Dedifferentiated amniotic fluid mesenchymal stem cell (primary cell): Measurements from ENCODE around the gene CATSPER4.
A peak's percentile ranks its signal among the peaks of the same experiment; 100 is the strongest.

Source experiments
- DNase-seq: peaks from one replicate; pipeline ENCODE4 v3.0.0-alpha.2; 2016; ENCODE audit errors: extremely low spot score

CATSPER4 gene

DNA sequence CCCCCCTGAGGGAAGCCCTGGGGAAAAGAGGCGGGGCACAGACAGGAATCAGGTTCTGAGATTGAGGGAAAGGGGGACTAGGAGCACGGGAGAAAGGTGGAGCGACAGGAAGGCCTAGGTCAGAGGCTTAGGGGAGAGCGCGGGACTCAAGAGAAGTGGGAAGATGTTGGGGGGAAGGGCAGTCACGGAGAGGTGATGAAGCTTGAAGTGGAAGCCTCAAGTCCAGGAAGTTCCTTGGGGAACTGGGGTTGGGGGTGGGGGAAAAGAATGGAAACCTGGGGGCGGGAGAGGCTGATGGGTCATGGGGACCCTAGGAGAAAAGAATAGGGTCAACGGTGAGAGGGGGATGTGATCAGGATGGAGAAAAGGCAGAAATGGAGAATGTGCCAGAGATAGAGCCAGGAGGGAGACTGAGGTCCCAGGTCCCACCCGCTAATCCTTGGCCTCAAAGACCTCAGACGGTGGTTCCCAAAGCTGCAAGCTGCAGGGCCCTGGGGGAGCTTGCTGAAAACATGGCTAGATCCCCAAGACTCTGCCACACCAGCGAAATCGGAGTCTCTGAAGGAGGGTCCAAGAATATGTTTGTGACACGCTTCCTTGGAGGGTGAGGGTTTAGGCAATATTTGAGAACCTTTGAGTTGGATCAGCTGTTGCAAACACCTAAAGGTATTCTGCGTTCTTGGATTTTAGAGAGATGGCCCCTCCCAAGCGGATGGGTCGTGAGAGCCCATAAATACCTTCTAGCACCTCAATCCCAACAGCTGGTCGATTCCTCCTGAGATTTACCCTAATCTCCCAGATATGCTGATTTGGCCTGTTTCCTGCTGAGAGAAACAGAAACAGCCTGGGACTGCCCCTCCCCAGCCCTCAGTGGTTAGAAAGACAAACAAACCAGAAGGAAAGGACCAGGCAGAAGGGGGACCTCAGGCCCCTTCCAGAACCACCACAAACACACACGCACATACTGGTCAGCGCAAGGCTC, 25.2 kb upstream of the CATSPER4 start:
- DNase-seq: no peak

DNA sequence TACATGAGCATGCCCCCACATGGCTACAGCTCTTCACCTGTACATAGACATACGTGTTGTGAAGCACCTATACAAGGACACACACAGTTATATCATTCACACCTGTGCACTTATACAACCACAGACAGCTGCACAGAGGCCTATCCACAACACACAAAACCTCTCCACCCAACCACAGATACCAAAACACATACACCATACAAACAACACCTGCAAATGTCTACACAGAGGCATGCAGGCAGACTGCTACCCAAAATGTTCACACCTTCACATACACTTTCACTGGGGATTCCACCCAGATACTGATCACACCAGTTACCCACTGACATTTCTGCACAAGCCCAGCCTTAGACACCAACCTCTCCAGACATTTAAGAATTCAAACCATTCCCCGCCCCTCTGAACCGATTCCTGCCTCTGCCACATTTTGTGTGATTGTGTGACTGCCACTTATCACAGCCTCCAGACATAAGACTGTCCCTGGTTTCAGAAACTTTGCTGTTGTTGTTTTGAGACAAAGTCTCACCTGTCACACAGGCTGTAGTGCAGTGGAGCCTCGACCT, 23.6 kb upstream of the CATSPER4 start:
- no peak for DNase-seq

DNA sequence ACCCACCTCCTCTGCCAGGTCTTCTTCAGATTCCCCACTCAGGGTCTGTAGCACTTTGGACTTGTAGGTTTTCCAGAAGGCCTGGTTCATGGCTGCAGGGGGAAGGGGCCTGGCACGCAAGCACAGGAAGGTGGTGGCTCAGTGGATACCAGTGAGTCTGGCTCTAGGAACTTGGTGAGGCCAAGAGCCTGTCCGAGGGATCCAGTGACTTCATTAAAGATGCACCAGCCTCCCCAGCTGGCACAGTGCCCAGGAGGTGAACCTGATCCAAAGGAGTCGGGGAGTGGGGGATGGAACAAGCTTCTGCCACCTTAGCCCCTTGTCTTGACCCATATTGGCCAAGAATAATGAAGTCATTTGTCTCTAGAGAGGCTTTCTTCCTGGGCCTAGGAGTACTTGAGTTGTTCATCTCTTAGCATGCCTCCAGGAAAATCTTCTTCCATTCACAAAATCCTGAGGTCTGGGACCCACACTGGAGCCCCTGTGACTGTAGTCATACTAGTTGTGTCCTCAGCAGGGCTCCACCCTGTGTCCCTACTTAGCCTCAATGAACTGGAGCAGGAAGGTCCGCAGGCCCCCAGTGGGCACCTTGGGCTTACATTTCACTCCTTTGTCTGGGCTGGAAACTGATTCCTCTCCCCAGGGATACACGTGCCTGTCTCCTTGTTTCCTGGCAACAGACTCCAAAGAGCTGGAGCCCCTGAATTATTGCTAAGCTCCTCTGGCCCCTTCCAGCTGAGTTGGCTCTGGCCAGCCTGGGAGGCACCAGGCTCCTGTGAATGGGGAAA, 21.8 kb upstream of the CATSPER4 start, which contains the start of gene C1orf232:
Gene C1orf232 (minus strand): TSS at position 554 of the 788 bp plus-strand sequence. CDS start 464 bp downstream, at position 90.
- no peak for DNase-seq

DNA sequence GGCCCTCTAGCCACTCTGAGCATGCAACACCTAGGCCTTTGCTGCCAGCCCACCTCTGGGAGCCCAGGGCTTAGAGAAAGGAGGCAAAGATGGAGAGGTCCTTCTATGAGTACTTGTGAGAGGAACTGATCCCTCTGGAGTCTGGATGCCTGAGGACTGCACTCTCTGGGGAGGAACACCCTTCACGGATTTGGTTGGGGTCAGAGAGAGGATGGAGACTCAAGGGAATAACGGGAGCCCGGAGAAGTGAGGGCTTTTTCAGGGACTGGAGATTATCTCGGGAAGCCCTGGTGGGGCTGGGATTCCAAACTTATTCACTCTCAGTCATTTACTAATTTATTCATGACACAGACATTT, 21.2 kb upstream of the CATSPER4 start:
- no peak for DNase-seq

DNA sequence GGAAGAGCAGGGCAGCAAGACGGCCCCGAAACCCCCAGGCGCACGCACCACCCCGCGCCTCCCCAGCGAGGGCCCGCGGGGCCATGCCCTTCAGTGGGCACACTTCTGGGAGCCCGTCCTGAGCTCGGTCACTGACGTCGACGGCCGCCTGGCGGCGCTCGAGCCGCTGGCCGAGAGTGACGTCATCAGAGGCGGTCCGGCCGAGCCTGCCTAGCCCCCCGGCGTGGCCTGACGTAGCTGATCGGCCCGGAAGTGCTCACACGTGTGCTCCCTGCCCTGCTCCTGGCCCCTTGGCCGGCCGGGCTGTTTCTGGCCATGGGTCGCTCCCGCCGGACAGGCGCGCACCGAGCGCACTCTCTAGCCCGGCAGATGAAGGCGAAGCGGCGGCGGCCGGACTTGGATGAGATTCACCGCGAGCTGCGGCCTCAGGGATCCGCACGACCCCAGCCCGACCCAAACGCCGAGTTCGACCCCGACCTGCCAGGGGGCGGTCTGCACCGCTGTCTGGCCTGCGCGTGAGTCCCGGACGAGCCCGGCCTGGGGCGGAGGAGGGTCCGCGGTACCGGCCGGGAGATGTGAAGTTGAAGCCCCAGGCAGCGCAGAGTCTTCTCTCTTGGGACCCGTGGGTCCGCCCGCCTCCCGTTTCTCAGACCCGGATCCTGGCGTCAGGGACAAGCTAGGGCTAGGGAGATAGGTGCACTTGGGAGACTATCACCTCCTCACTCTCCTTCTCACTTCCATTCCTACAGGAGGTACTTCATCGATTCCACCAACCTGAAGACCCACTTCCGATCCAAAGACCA, 20.5 kb upstream of the CATSPER4 start, which contains the start of gene ZNF593:
Gene ZNF593 (plus strand): TSS at position 240 of the 803 bp plus-strand sequence. CDS start 76 bp downstream, at position 316.
- DNase-seq: peak; percentile 86

DNA sequence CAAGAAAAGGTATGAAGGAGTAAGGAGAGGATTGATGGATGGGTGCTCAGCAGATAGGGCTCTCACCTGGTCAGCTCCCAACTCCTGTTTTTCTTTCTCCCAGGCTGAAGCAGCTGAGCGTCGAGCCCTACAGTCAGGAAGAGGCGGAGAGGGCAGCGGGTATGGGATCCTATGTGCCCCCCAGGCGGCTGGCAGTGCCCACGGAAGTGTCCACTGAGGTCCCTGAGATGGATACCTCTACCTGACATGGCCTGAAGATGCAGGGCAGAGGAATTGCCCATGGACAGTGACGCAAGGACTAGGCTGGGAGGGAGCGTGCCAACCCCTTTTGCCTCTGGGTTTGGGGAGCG, 20.0 kb upstream of the CATSPER4 start:
- DNase-seq: no peak

DNA sequence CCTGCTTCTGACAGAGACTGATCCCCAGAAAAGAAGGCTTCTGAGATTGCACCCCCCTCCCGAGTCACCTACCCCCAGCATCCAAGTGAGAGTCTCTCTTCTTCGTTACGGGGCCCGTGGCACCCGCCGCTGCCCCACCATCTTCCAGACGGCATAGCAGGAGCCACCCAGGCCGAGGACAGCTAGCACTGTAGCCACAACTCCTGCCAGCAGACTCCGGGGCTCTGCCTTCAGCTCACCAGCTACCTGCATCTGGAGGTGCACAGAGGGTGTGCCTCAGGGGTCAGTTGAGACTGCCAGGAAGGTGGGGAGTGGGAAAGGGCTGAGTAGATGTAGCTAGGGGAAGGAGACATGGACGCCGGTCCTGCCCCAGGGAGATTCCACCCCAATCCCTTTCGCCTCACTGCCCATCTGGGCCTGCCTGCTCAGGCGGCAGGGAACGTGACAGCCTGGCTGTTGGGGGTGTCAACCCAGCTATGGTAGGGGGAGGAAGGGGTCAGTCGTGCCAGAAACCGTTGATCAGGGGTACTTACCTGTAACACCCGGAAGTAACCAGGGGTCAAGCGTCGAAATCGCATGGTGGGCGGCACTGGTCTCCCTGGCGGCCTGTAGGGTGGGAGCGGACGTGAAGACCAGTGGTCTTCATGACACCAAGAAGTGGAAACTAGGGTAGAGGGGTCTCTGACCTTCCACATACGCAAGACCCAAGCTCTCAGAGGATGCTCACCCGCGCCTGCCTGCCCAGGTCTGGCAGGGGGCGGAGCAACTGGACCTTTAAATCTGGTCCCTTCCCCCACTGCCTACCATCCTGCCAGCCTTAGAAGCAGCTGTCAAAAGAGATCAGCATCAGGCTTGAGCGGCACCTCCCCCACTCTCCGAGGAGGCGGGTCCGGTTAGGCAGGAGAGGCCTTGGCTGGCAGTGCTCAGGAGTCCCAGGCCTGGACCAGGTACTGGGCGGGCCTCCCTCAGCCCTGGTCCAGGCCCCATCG, 19.0 kb upstream of the CATSPER4 start, which contains the start of gene ZNF593OS:
Gene ZNF593OS (minus strand): TSS at position 749 of the 989 bp plus-strand sequence. CDS start 171 bp downstream, at position 578.
- no peak for DNase-seq

DNA sequence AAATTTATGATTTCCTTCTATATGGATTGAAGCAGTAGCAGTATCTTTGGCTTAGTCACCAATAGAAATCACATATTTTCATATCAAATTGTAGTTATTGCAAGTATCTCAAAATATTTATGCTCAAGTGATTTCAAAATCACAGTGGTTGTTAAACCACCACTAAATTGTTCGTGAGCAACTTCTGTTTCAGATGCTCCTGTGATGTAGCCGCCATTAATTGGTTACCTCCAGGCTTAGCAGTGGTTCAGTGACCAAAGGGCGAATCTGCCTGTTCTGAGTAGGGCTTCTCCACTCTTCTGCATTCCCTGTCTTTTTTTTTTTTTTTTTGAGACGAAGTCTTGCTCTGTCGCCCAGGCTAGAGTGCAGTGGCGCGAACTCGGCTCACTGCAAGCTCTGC, 15.1 kb upstream of the CATSPER4 start:
- DNase-seq: no peak

DNA sequence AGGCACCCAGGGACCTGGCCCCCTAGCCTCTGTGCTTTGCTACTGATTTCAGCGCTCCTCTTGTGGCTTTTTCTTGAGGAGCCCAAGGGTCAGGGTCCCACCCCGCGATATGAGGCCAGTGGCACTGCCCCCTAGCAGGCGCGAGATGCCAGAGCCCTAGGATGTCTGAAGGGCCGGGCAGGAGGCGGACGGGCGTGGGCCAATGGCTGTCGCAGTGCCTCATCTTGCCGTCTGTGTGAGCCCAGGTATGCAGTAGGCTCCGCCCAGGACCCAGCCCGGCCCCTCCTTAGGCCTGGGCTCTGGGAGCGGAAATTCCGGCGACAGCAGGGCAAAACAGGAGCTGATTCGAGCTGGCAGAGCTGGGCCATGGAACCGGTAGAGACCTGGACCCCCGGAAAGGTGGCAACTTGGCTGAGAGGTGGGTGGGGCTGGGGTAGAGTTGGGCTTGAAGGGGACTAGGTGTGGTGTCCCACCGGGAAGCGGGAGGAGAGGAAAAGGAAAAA, 13.2 kb upstream of the CATSPER4 start, which contains the start of gene CNKSR1:
Gene CNKSR1 (plus strand): TSS at position 310 of the 503 bp plus-strand sequence. CDS start 57 bp downstream, at position 367.
- DNase-seq: no peak

DNA sequence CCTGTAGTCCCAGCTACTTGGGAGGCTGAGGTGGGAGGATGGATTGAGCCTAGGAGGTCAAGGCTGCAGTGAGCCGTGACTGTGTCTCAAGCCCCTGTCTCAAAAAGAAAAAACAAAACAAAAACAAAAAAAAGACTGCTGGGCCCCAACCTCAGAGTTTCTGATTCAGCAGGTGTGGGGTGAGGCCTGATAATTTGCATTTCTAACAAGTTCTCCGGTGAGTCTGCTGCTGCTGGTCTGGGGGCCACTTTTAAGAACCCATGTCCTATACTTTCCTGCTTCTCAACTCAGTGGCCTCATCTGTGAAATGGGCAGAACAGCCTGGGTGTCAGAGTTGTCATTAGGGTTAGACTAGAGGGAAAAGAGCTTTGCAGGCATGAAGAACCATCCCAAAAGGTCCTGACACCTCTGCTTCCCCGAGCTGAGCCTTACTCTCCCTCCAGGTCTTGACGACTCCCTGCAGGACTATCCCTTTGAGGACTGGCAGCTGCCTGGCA, 10.3 kb upstream of the CATSPER4 start:
- DNase-seq: no peak

DNA sequence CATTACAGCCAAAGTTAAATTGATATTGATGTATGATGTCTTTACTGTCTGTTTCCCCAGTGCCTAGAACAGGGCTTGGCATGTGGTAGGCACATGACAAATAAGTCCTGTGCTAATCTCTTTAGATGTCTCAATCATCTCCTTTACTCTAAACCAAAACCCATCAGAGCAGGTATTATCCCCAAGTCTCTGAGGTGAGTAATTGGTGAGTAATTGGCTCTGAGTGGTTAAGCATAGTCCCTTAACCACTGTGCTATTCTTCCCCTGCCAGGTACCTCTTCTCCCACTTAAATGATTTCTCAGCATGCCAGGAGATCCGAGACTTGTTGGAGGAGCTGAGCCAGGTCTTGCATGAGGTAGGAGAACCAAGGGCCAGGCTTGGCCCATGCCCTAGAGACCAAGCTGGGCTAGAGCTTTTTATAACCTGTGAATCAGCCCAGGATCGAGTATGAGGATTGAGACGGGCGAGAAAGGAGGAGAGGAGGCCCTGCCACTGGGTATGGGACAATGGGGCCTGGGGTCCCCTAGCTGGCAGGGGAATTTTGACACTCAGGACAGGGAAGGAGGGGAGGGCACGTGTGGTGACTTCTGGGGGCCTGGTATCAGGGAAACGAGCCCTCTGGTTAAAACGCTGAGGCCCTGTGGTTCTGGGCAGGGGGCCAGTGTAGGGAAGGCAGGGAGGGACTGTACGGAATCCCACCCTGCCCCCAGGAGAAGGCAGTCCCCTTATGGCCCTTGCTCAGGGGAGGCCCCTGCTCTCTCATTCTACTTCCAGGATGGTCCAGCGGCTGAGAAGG, 8.6 kb upstream of the CATSPER4 start:
- no peak for DNase-seq

DNA sequence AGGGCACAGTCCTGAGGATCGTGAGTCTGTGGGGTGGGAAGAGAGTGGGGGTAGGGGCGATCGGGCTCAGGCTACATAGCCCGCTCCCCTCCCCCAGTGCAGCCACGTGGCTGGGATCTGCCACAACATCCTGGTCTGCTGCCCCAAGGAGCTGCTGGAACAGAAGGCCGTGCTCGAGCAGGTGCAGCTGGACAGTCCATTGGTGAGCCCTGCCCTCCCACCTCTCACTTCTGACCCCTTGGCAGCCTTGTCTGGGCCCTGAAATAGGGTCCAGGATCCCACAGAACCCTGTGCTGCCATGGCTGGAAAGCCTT, 8.1 kb upstream of the CATSPER4 start:
- DNase-seq: no peak

DNA sequence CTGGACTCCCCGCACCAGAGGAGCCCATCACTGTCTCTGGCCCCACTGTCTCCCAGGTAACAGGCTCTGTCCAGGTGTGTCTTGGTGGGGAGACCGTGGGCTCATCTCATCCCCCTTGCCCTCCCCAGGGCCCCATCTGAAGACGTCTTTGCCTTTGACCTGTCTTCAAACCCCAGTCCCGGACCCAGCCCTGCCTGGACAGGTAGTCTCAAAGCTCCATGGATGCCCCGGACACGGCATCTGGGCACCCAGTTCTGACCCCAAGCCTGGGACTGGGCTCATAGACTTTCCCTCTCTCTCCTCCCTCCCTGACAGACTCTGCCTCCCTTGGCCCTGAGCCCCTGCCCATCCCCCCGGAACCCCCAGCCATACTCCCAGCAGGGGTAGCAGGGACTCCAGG, 6.3 kb upstream of the CATSPER4 start:
- DNase-seq: no peak

DNA sequence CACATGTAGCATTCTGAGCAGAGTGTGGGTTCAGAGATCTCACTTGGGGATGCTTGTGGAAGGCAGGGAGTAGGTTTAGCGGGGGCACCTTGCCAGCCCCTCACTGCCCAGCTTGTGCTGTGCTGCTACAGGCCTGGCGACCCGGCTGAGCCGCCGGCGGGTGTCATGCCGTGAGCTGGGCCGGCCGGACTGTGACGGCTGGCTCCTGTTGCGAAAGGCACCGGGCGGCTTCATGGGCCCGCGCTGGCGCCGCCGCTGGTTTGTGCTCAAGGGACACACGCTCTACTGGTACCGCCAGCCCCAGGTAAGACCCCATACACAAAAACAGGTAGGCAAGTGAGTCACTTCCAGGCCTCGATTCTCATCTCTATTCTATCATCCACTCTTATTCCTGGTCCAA, 5.5 kb upstream of the CATSPER4 start:
- no peak for DNase-seq

DNA sequence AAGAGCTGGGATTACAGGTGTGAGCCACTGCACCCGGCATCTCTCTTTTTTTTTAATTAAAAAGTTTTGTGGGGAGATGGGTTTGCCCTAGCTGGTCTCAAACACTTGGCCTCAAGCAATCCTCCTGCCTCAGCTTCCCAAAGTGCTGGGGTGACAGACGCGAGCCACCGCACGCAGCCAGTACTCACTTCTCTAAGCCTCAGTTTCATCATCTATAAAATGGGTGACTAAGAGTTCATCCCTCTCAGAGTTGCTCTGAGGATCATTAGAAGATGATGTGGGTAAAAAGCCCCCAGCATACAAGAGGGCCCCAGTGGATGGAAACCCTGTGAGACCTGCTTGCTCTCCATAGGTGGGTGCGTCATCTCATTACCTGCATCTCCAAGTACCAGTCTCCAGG, 2.5 kb upstream of the CATSPER4 start:
- no peak for DNase-seq

DNA sequence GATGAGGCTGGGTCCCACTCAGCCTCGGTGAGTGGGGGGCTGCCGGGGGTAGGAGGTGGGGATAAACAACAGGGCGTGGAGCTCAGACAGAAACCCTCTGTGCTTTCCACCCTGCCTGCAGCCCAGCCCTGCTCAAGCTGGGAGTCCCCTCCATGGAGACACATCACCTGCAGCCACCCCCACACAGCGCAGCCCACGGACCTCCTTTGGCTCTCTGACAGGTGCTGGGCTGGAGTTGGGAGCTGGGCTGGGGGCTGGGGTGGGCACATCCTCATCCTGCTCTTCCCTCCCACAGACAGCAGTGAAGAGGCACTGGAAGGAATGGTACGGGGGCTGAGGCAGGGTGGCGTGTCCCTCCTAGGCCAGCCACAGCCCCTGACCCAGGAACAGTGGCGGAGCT, 1.9 kb upstream of the CATSPER4 start:
- no peak for DNase-seq

DNA sequence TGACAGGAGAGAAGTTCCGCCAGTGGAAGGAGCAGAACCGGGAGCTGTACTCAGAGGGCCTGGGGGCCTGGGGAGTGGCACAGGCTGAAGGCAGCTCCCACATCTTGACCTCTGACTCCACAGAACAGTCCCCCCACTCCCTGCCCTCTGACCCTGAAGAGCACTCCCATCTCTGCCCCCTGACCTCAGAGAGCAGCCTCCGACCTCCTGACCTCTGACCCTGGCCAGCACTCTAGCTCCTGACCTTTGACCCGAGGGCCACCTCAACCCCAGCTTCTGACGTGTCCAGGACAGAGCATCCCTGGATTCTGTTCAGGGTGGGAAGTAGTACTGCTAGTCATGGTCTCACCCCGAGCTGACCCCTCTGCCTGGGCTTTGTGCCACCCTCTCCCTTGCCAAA, 1.1 kb upstream of the CATSPER4 start:
- DNase-seq: no peak

DNA sequence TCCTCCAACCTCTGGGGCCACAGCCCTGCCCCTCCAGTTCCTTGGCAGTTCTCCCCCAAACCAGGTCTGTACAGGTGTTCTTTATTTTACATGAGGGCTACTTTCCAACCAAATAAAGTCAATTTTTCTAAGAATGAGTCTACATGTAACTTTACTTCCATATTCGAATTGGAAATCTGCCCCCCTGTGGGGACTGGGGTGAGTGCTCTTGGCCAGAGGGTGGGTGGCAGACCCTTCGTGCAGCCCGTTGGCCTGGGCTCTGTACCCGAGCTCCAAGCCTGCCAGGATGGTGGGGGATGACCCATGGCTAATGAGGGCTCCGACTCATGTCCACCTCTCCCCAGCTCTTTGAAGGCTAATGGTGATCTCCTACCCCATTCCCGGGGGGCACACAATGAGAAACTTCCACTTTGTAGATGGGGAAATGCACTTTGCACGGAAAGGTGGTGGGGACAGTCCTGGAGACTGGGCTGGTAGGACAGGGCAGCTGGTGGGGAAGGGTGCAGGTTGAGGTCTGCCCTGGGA, 589 bp upstream of the CATSPER4 start:
- no peak for DNase-seq

DNA sequence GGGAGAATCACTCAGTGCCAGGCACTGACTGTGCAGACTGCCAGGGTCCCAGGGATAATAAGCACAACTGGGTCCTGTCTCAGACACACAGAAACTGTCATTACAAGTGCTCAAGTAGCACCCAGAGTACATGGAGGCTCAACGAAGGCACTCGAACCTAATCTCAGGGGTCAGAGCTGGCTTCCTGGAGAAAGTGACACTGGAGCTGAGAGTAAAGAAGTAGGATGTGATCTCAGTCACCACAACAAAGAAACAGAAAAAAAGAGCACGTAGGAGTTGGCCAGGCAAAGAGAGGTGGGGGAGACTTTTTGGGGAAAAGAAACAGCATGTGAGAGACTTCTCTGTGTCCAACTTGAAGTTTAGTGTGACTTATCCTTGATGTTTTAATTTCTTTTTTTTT, 1.3 kb downstream of the CATSPER4 start:
- DNase-seq: no peak
